Lung (tissue), 12 donors: Measurements from ENCODE around the gene SMTN. TPM values are rescaled to one million over a fixed set of nuclear protein-coding genes. Genes with fewer than 3 reads are reported as not detected.

Source experiments
- ATAC-seq: fragments of 200-7000 bp; cut with Tn5 transposase; one replicate; pipeline ENCODE4 v1.9.1; 2020; ENCODE audit warnings: moderate number of reproducible peaks; ENCODE audit not compliant: insufficient read depth, low FRiP score
- DNase-seq, 3 donors: peaks; one replicate each; pipeline ENCODE4 v3.0.0-alpha.2; 2013 to 2017
- H3K27ac ChIP-seq, 2 donors: one replicate each; pipeline ENCODE4 v1.5.1; 2013; ENCODE audit warnings: mild to moderate bottlenecking in 2 of 2, moderate library complexity in 2 of 2, control low read depth in 1 of 2, inconsistent platforms in 1 of 2, low read depth in 1 of 2, low read length in 1 of 2
- H3K27me3 ChIP-seq, 3 donors: one replicate each; pipeline ENCODE4 v1.5.1; 2013; ENCODE audit warnings: low read length in 2 of 3; ENCODE audit not compliant: control insufficient read depth in 3 of 3, insufficient read depth in 3 of 3
- H3K36me3 ChIP-seq, 4 donors: one replicate each; pipeline ENCODE4 v1.5.1; 2013; ENCODE audit warnings: low read length in 4 of 4, mild to moderate bottlenecking in 1 of 4, moderate library complexity in 1 of 4; ENCODE audit not compliant: control insufficient read depth in 4 of 4, insufficient read depth in 4 of 4
- H3K4me1 ChIP-seq, 5 donors: one replicate each; pipeline ENCODE4 v1.5.1; 2013; ENCODE audit warnings: low read length in 5 of 5, mild to moderate bottlenecking in 2 of 5, moderate library complexity in 1 of 5; ENCODE audit not compliant: control insufficient read depth in 5 of 5, insufficient read depth in 5 of 5
- H3K4me3 ChIP-seq: one replicate; pipeline ENCODE4 v1.5.1; 2013; ENCODE audit warnings: mild to moderate bottlenecking, control low read depth, moderate library complexity
- H3K9ac ChIP-seq, 2 donors: one replicate each; pipeline ENCODE4 v1.5.1; 2013; ENCODE audit warnings: low read length in 2 of 2, control low read depth in 1 of 2; ENCODE audit not compliant: insufficient read depth in 1 of 2
- H3K9me3 ChIP-seq, 4 donors: one replicate each; pipeline ENCODE4 v1.5.1; 2013; ENCODE audit warnings: low read length in 3 of 4, mild to moderate bottlenecking in 1 of 4, moderate library complexity in 1 of 4; ENCODE audit not compliant: control insufficient read depth in 4 of 4, insufficient read depth in 3 of 4
- CTCF ChIP-seq: IDR thresholded peaks from 2 replicates; pipeline ENCODE4 v1.5.1; 2012; ENCODE audit warnings: mild to moderate bottlenecking; ENCODE audit errors: control extremely low read depth, extremely low read depth
- WGBS, 2 donors: extraction: QIAGEN DNeasy Blood & Tissue Kit; methylation state at CpG; one replicate each; pipeline ENCODE4 v1.1.7; 2013; 5-methylcytosine and 5-hydroxymethylcytosine counted together
- polyA plus RNA-seq, 2 donors: library from polyadenylated mRNA; stranded (reverse); fragments of 200-250 nt; gene quantifications; one replicate each; pipeline ENCODE4 v1.2.1, GENCODE V29; 2013
- total RNA-seq, 2 donors: library from RNA; depleted of rRNA in 1 of 2; stranded (reverse); fragments of >200 nt in 1 of 2; gene quantifications; one replicate each; pipeline ENCODE4 v1.2.1, GENCODE V29; 2014 to 2021
- donor health status: control.
- donor health status: control.
- donor health status: Bipolar disorder and iron deficiency.
- donor health status: healthy.
- donor health status: DM: yes; HTN: yes; CAD: no.

SMTN gene
- total and polyA plus RNA-seq, 4 donors, result 30.8 to 101 (median 64.7) TPM

GRCh38 chr22:31120230-31120629 lies 39.1 kb downstream of the SMTN start:
- 84% methylated on average over 5 of the region's 5 CpGs for WGBS, 2 donors
- Histone ChIP-seq H3K9ac (no peak overlapping the region), H3K9me3 (no peaks in the 10 kb centered on the region), H3K4me3 (no peak overlapping the region), H3K4me1 (peaks cover 0 to 1% (median 0%) of the 10 kb centered on the region in 5 donors), H3K27ac (peak overlapping the region in 1 of 2 donors; percentile 74), H3K27me3 (no peaks in the 10 kb centered on the region), H3K36me3 (no peaks in the 10 kb centered on the region)
- no peak for DNase-seq
- ATAC-seq, result no peak
- no peak for TF ChIP-seq CTCF

- DNase-seq (no peak), ATAC-seq (no peak)
- no peaks in the 10 kb centered on the region for H3K36me3 ChIP-seq
- TF ChIP-seq CTCF, result no peak
- H3K27ac ChIP-seq, result peak overlapping the region in 1 of 2 donors; percentile 74
- no peak overlapping the region for H3K4me3 ChIP-seq
- peaks cover 0 to 1% (median 0%) of the 10 kb centered on the region in 5 donors for H3K4me1 ChIP-seq
- WGBS, 2 donors, result 86 to 93% methylated on average over 1 of the region's 1 CpG
- no peak overlapping the region for H3K9ac ChIP-seq
- no peaks in the 10 kb centered on the region for H3K27me3 ChIP-seq
- H3K9me3 ChIP-seq, result no peaks in the 10 kb centered on the region
Measured at GRCh38 chr22:31120642-31121041, 39.5 kb downstream of the SMTN start.

DNA sequence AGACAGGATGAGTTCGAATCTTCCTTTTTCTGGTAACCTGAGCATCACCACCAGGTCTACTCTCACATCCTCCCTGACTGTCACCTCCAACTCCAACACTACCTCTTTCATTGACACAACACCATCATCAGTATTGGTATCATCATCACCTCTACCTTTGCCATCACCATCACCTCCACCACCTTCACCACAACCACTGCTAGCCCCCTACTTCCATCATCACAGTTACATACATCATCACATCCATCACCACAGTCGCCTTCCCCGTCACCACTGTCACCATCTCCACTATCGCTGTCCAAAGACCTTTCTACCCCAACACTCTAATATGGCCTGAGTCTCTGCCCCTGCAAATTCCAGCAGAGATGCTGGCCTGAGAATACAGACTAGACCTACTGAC lies 40.3 kb downstream of the SMTN start:
- Histone ChIP-seq H3K9me3 (no peaks in the 10 kb centered on the region), H3K4me1 (peaks cover 0 to 1% (median 0%) of the 10 kb centered on the region in 5 donors), H3K4me3 (no peak overlapping the region), H3K9ac (no peak overlapping the region), H3K36me3 (no peaks in the 10 kb centered on the region), H3K27ac (peak overlapping the region in 1 of 2 donors; percentile 80), H3K27me3 (no peaks in the 10 kb centered on the region)
- ATAC-seq (no peak), DNase-seq (no peak)
- 95 to 98% methylated on average over 4 of the region's 4 CpGs for WGBS, 2 donors
- no peak for TF ChIP-seq CTCF

DNA sequence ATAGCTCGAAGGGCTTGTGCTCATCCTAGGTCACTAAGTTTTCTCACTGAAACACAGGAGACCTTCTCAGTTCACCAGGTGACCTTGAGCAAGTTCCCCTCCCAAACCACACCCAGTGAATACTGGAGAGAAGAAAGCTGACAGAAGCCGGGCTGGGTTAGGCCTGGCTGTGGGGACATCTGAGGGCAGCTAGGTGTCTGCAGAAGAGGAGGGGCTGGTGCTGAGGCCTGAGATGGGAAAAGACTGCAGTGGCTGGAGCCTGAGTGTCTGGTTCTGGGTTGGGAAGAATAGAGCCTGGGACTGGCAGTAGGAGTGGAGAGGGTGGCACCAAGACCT lies 41.0 kb downstream of the SMTN start:
- H3K4me1 ChIP-seq, result peaks cover 0 to 1% (median 0%) of the 10 kb centered on the region in 5 donors
- H3K27me3 ChIP-seq, result no peaks in the 10 kb centered on the region
- TF ChIP-seq CTCF, result no peak
- DNase-seq (no peak), ATAC-seq (no peak)
- no peaks in the 10 kb centered on the region for H3K9me3 ChIP-seq
- 79 to 95% methylated on average over 2 of the region's 2 CpGs for WGBS, 2 donors
- H3K27ac ChIP-seq, result peak overlapping the region in 1 of 2 donors; percentile 80
- H3K9ac ChIP-seq, result no peak overlapping the region
- H3K4me3 ChIP-seq, result no peak overlapping the region
- no peaks in the 10 kb centered on the region for H3K36me3 ChIP-seq
